Measurements from ENCODE around the gene KISS1R. TPM values are rescaled to one million over a fixed set of nuclear protein-coding genes. Genes with fewer than 3 reads are reported as not detected.

Gene KISS1R
- total and polyA plus RNA-seq, 2 of the 4 experiments (the other 2 are of a cell fraction): not detected

DNA sequence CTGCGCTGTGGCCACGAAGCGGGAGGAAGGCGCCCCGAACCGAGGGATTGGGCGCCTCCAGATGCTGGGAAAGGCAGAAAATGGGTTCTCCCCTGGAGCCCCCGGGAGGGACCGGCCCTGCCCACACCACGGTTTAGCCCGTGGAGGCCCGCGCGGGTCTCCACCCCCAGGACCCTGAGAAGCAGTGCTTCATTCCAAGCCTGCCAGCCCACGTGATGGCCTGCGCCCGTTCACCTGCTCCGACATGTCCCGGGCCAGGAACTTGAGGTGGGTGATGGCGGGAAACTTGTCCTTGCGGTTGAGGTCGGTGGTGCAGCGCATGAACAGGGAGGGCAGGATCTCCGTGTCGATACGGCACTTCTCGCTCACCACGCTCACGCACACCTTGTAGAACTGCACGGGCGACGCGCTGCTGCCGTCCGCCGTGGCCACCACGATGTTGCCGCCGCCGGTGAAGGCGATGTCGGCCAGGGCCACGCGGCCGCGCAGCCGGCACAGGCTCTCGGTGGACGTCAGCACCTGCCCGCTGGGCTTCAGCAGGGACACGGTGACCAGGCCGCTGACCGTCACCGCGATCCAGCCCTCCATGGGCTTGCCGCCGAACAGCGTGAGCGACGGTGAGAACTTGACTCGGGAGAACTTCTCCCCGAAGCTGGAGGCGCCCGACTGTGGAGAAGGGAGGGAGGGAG is 31.5 kb upstream of the KISS1R start:
- Histone ChIP-seq H4K91ac (ENCODE audit: insufficient read depth, low read depth, low read length) (no peak overlapping the region), H3K4me3 (ENCODE audit: insufficient read depth, low read depth, low read length) (no peak overlapping the region), H3K4me1 (ENCODE audit: control insufficient read depth, insufficient read depth, low read length) (no peaks in the 10 kb centered on the region), H2BK20ac (ENCODE audit: low read depth, low read length) (no peak overlapping the region), H3K9ac (ENCODE audit: low read depth, low read length) (no peak overlapping the region), H3K18ac (ENCODE audit: low read depth, low read length) (no peak overlapping the region), H3K27ac (ENCODE audit: insufficient read depth, low read length) (no peak overlapping the region), H2BK5ac (ENCODE audit: low read depth, low read length, poor library complexity, severe bottlenecking) (no peak overlapping the region), H3K56ac (ENCODE audit: extremely low read depth, insufficient read depth, low read length) (no peak overlapping the region), H3K27me3 (ENCODE audit: control insufficient read depth, insufficient read depth, low read length) (no peaks in the 10 kb centered on the region), H3K79me1 (ENCODE audit: low read depth in 1 of 2, low read length in 2 of 2) (peaks cover 12 to 33% of the 10 kb centered on the region in 2 experiments; a peak in 3 of 4 replicates), H4K8ac (ENCODE audit: low read depth in 2 of 2, low read length in 2 of 2) (no peak overlapping the region), H2AFZ (replicated peaks; ENCODE audit: low read length, poor library complexity) (no peak overlapping the region), H3K9me1 (ENCODE audit: insufficient read depth, low read length) (no peaks in the 10 kb centered on the region), H4K5ac (ENCODE audit: low read depth, low read length) (no peak overlapping the region), H4K20me1 (ENCODE audit: insufficient read depth, low read length) (peaks cover 3% of the 10 kb centered on the region; the same call in 1 of the 2 replicates), H3K4ac (ENCODE audit: low read depth, low read length) (no peak overlapping the region), H3K14ac (replicated peaks; ENCODE audit: low read depth, low read length) (no peak overlapping the region), H2AK5ac (ENCODE audit: low read depth, low read length) (no peak overlapping the region), H2AK9ac (replicated peaks; ENCODE audit: low read depth, low read length, poor library complexity) (no peak overlapping the region), H2BK120ac (ENCODE audit: low read depth, low read length) (no peak overlapping the region), H2BK15ac (ENCODE audit: low read depth, low read length) (no peak overlapping the region), H3K23ac (ENCODE audit: low read depth, low read length) (no peak overlapping the region), H3K9me3 (ENCODE audit: control insufficient read depth, insufficient read depth, low read length) (no peaks in the 10 kb centered on the region), H3K36me3 (ENCODE audit: control insufficient read depth, insufficient read depth, low read length) (peaks cover 84% of the 10 kb centered on the region), H3K4me2 (ENCODE audit: low read depth, low read length) (no peak overlapping the region)
- in situ Hi-C loops (cut with MboI; ENCODE audit: low sequenced_read_pairs) (no loop called here), intact Hi-C loops (cut with micrococcal nuclease) (no loop called here), dilution Hi-C loops (cut with HindIII; ENCODE audit: low sequenced_read_pairs, unreplicated experiment) (no loop called here)
- BruUV-seq (replicated peaks): no TSS peak
- ATAC-seq (ENCODE audit: low read depth): no peak
- no peak for DNase-seq
- POLR2A ChIA-PET (ENCODE audit: unreplicated experiment): no interaction called here
- 97% methylated on average over 38 of the region's 64 CpGs; no CpG with 5 or more reads in 1 of the 2 experiments for WGBS, 2 experiments (ENCODE audit: extremely low coverage in 2 of 2, insufficient read length in 1 of 2)
- TF ChIP-seq FOS (IDR thresholded peaks at IDR 0.05; ENCODE audit: low read depth, low read length) (no peak), SMC3 (IDR thresholded peaks at IDR 0.05; ENCODE audit: low read depth, low read length) (no peak), MXI1 (IDR thresholded peaks at IDR 0.05; ENCODE audit: borderline replicate concordance, low read depth, low read length) (no peak), CHD1 (IDR thresholded peaks at IDR 0.05; ENCODE audit: low read depth, low read length) (no peak), RCOR1 (IDR thresholded peaks at IDR 0.05; ENCODE audit: insufficient replicate concordance, low read length) (no peak), RAD21 (IDR thresholded peaks at IDR 0.05; ENCODE audit: low read length) (no peak)
- TF ChIP-seq, protein P1, sequence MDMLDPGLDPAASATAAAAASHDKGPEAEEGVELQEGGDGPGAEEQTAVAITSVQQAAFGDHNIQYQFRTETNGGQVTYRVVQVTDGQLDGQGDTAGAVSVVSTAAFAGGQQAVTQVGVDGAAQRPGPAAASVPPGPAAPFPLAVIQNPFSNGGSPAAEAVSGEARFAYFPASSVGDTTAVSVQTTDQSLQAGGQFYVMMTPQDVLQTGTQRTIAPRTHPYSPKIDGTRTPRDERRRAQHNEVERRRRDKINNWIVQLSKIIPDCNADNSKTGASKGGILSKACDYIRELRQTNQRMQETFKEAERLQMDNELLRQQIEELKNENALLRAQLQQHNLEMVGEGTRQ (IDR thresholded peaks at IDR 0.05; ENCODE audit: low read depth, low read length): no peak
- TF ChIP-seq, protein P2, sequence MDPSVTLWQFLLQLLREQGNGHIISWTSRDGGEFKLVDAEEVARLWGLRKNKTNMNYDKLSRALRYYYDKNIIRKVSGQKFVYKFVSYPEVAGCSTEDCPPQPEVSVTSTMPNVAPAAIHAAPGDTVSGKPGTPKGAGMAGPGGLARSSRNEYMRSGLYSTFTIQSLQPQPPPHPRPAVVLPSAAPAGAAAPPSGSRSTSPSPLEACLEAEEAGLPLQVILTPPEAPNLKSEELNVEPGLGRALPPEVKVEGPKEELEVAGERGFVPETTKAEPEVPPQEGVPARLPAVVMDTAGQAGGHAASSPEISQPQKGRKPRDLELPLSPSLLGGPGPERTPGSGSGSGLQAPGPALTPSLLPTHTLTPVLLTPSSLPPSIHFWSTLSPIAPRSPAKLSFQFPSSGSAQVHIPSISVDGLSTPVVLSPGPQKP (IDR thresholded peaks at IDR 0.05; ENCODE audit: borderline replicate concordance, low read depth, low read length): no peak
- CTCF ChIA-PET: no interaction called here

Measured in IMR-90 (cell line).